ENCODE data around the gene STK10. TPM values are rescaled to one million over a fixed set of nuclear protein-coding genes. Genes with fewer than 3 reads are reported as not detected.

STK10 gene
- total and polyA plus RNA-seq, 2 of the 8 experiments (the other 6 are each of a cell fraction or from before 2014, with no cell fraction given): 10.5 to 21.4 TPM

DNA sequence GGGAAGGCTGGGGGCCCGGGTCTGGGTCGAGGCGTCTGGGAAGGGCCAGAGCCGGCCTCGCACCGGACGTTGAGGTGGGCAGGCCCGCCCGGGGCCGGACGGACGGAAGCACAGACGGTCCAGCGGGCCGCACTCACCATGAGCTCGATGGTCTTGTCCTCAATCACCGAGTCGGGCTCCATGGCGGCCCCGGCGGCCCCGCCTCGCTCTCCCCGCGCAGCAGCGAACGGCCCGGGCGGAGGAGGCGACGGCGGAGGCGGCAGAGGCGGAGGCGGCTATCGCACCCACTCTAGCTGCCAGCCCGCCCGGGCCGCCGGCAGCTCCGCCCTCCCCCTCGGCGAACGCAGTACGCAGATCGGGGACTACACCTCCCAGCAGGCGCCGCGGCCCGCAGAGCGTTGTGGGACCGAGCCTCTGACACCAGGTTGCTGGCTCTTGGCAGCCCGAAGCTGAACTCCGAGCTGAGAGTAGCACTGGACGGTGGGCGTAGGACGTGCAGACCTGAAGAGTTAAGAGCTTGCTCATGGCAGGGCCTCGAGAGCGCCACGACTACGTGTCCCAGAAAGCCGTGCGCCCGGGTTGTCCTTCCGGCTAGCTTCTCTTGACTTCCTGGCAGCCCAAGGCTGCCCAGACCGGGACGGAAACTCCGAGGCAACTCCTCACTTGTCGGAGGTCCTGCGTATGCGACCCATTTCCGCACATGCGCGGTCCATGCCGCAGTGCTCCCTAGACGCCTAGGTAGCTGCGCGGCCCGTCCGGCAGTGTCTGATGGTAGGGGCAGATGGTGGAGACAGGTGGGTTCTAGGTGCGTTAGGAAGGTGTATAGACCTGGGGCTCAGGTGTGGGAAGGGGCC, 181.5 kb downstream of the STK10 start, which contains the start of gene FBXW11 (continued):
- TF ChIP-seq RBBP5 (IDR thresholded peaks at IDR 0.05; ENCODE audit: borderline replicate concordance, low read depth, low read length) (peak; percentile 50; the same call in 1 of the 2 replicates), CREB1 (IDR thresholded peaks at IDR 0.05) (peak; percentile 40), CHD1 (IDR thresholded peaks at IDR 0.05; ENCODE audit: low read depth, low read length) (no peak), SRF (IDR thresholded peaks at IDR 0.05; ENCODE audit: low read depth, low read length) (no peak), JUND (IDR thresholded peaks at IDR 0.05; ENCODE audit: low read length) (no peak), SP4 (IDR thresholded peaks at IDR 0.05; ENCODE audit: low read length) (no peak), TEAD4 (IDR thresholded peaks at IDR 0.05; ENCODE audit: low read depth, low read length) (no peak), RFX5 (IDR thresholded peaks at IDR 0.05; ENCODE audit: borderline replicate concordance, low read depth, low read length) (no peak), SAP30 (IDR thresholded peaks at IDR 0.05; ENCODE audit: insufficient read depth, insufficient replicate concordance, low read length) (peak; percentile 38), ASH2L (IDR thresholded peaks at IDR 0.05; ENCODE audit: low read length) (peak; percentile 50)
- TF ChIP-seq, protein P1, sequence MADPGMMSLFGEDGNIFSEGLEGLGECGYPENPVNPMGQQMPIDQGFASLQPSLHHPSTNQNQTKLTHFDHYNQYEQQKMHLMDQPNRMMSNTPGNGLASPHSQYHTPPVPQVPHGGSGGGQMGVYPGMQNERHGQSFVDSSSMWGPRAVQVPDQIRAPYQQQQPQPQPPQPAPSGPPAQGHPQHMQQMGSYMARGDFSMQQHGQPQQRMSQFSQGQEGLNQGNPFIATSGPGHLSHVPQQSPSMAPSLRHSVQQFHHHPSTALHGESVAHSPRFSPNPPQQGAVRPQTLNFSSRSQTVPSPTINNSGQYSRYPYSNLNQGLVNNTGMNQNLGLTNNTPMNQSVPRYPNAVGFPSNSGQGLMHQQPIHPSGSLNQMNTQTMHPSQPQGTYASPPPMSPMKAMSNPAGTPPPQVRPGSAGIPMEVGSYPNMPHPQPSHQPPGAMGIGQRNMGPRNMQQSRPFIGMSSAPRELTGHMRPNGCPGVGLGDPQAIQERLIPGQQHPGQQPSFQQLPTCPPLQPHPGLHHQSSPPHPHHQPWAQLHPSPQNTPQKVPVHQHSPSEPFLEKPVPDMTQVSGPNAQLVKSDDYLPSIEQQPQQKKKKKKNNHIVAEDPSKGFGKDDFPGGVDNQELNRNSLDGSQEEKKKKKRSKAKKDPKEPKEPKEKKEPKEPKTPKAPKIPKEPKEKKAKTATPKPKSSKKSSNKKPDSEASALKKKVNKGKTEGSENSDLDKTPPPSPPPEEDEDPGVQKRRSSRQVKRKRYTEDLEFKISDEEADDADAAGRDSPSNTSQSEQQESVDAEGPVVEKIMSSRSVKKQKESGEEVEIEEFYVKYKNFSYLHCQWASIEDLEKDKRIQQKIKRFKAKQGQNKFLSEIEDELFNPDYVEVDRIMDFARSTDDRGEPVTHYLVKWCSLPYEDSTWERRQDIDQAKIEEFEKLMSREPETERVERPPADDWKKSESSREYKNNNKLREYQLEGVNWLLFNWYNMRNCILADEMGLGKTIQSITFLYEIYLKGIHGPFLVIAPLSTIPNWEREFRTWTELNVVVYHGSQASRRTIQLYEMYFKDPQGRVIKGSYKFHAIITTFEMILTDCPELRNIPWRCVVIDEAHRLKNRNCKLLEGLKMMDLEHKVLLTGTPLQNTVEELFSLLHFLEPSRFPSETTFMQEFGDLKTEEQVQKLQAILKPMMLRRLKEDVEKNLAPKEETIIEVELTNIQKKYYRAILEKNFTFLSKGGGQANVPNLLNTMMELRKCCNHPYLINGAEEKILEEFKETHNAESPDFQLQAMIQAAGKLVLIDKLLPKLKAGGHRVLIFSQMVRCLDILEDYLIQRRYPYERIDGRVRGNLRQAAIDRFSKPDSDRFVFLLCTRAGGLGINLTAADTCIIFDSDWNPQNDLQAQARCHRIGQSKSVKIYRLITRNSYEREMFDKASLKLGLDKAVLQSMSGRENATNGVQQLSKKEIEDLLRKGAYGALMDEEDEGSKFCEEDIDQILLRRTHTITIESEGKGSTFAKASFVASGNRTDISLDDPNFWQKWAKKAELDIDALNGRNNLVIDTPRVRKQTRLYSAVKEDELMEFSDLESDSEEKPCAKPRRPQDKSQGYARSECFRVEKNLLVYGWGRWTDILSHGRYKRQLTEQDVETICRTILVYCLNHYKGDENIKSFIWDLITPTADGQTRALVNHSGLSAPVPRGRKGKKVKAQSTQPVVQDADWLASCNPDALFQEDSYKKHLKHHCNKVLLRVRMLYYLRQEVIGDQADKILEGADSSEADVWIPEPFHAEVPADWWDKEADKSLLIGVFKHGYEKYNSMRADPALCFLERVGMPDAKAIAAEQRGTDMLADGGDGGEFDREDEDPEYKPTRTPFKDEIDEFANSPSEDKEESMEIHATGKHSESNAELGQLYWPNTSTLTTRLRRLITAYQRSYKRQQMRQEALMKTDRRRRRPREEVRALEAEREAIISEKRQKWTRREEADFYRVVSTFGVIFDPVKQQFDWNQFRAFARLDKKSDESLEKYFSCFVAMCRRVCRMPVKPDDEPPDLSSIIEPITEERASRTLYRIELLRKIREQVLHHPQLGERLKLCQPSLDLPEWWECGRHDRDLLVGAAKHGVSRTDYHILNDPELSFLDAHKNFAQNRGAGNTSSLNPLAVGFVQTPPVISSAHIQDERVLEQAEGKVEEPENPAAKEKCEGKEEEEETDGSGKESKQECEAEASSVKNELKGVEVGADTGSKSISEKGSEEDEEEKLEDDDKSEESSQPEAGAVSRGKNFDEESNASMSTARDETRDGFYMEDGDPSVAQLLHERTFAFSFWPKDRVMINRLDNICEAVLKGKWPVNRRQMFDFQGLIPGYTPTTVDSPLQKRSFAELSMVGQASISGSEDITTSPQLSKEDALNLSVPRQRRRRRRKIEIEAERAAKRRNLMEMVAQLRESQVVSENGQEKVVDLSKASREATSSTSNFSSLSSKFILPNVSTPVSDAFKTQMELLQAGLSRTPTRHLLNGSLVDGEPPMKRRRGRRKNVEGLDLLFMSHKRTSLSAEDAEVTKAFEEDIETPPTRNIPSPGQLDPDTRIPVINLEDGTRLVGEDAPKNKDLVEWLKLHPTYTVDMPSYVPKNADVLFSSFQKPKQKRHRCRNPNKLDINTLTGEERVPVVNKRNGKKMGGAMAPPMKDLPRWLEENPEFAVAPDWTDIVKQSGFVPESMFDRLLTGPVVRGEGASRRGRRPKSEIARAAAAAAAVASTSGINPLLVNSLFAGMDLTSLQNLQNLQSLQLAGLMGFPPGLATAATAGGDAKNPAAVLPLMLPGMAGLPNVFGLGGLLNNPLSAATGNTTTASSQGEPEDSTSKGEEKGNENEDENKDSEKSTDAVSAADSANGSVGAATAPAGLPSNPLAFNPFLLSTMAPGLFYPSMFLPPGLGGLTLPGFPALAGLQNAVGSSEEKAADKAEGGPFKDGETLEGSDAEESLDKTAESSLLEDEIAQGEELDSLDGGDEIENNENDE (IDR thresholded peaks at IDR 0.05; ENCODE audit: insufficient replicate concordance, low read length): no peak

Data from H1 (cell line).